ENCODE data around the gene P2RX7.
"Not testable (repeated sequence)": the region's sequence is repeated elsewhere in the genome, so short reads cannot be mapped to it uniquely, and the experiment has no call there.

The P2RX7 gene

GRCh38 chr12:121202407-121203355 is 70.0 kb downstream of the P2RX7 start:
- TF ChIP-seq CTCF (IDR thresholded peaks at IDR 0.05; ENCODE audit: insufficient read depth, low read depth, low read length, missing control alignments): no peak
- no peak overlapping the region for H3K4me3 ChIP-seq (ENCODE audit: low read depth, low read length)
- no peak for DNase-seq (ENCODE audit: low read depth)

- no peak overlapping the region for H3K4me3 ChIP-seq (ENCODE audit: low read depth, low read length)
- no peak for TF ChIP-seq CTCF (IDR thresholded peaks at IDR 0.05; ENCODE audit: insufficient read depth, low read depth, low read length, missing control alignments)
- DNase-seq (ENCODE audit: low read depth): no peak
These were observed 70.8 kb downstream of the P2RX7 start for GRCh38 chr12:121203482-121203881.

GRCh38 chr12:121205491-121205890 is 72.8 kb downstream of the P2RX7 start:
- TF ChIP-seq CTCF (IDR thresholded peaks at IDR 0.05; ENCODE audit: insufficient read depth, low read depth, low read length, missing control alignments): no peak
- no peak for DNase-seq (ENCODE audit: low read depth)
- H3K4me3 ChIP-seq (ENCODE audit: low read depth, low read length): no peak overlapping the region

GRCh38 chr12:121208571-121208970 is 75.9 kb downstream of the P2RX7 start:
- not testable (repeated sequence) for H3K4me3 ChIP-seq (ENCODE audit: low read depth, low read length); DNase-seq (ENCODE audit: low read depth)

GRCh38 chr12:121209221-121209620 is 76.5 kb downstream of the P2RX7 start:
- no peak for TF ChIP-seq CTCF (IDR thresholded peaks at IDR 0.05; ENCODE audit: insufficient read depth, low read depth, low read length, missing control alignments)
- H3K4me3 ChIP-seq (ENCODE audit: low read depth, low read length): peak overlapping the region; percentile 56
- no peak for DNase-seq (ENCODE audit: low read depth)

GRCh38 chr12:121209624-121210572 is 77.2 kb downstream of the P2RX7 start, which contains the start of gene P2RX4:
TSS of gene P2RX4 (plus strand) at chr12:121210129. CDS start at chr12:121210165, 36 bp downstream.
- peak; percentile 93 for DNase-seq (ENCODE audit: low read depth)
- peak; percentile 44 for TF ChIP-seq CTCF (IDR thresholded peaks at IDR 0.05; ENCODE audit: insufficient read depth, low read depth, low read length, missing control alignments)
- peak within 1 kb of the TSS; percentile 56 for H3K4me3 ChIP-seq (ENCODE audit: low read depth, low read length)

GRCh38 chr12:121212875-121213274 is 80.2 kb downstream of the P2RX7 start:
- DNase-seq (ENCODE audit: low read depth): no peak

More at GRCh38 chr12:121212875-121213274, 80.2 kb downstream of the P2RX7 start:
- no peak for TF ChIP-seq CTCF (IDR thresholded peaks at IDR 0.05; ENCODE audit: insufficient read depth, low read depth, low read length, missing control alignments)
- no peak overlapping the region for H3K4me3 ChIP-seq (ENCODE audit: low read depth, low read length)
